ENCODE measurements around the gene CROCC2.

CROCC2 gene

GRCh38 chr2:241005569-241005968 is 99.4 kb downstream of the CROCC2 start:
- no peak for DNase-seq

GRCh38 chr2:241006412-241006811 is 100.3 kb downstream of the CROCC2 start:
- DNase-seq = no peak

GRCh38 chr2:241007111-241007510 is 101.0 kb downstream of the CROCC2 start:
- no peak for DNase-seq

- DNase-seq = no peak
These were observed 102.0 kb downstream of the CROCC2 start for GRCh38 chr2:241007880-241008710.

GRCh38 chr2:241008711-241009121 is 102.6 kb downstream of the CROCC2 start:
- DNase-seq = no peak

- no peak for DNase-seq
These were observed 103.1 kb downstream of the CROCC2 start for GRCh38 chr2:241009191-241009590.

- peak; percentile 80 to 85 for DNase-seq
These were observed 103.7 kb downstream of the CROCC2 start for GRCh38 chr2:241009601-241010530.

- no peak for DNase-seq
These were observed 104.6 kb downstream of the CROCC2 start for GRCh38 chr2:241010531-241011295.

- DNase-seq = no peak
These were observed 105.1 kb downstream of the CROCC2 start for GRCh38 chr2:241011296-241011600.

- no peak for DNase-seq
These were observed 105.8 kb downstream of the CROCC2 start for GRCh38 chr2:241011751-241012510.

- DNase-seq = no peak
These were observed 108.1 kb downstream of the CROCC2 start for GRCh38 chr2:241014224-241014623.

GRCh38 chr2:241014764-241015163 is 108.6 kb downstream of the CROCC2 start:
- DNase-seq = no peak

GRCh38 chr2:241015439-241015838 is 109.3 kb downstream of the CROCC2 start:
- no peak for DNase-seq

GRCh38 chr2:241017228-241017940 is 111.2 kb downstream of the CROCC2 start:
- DNase-seq = no peak

- DNase-seq = no peak
These were observed 112.1 kb downstream of the CROCC2 start for GRCh38 chr2:241018051-241018891.

- DNase-seq = no peak
These were observed 113.5 kb downstream of the CROCC2 start for GRCh38 chr2:241019441-241020139.

- no peak for DNase-seq
These were observed 114.1 kb downstream of the CROCC2 start for GRCh38 chr2:241020201-241020600.

GRCh38 chr2:241020629-241021190 is 114.6 kb downstream of the CROCC2 start:
- DNase-seq = no peak

- DNase-seq = peak in 1 of 2 experiments; percentile 23
These were observed 119.5 kb downstream of the CROCC2 start for GRCh38 chr2:241025639-241026038.

All from Kasumi-1 (cell line).